SK-N-MC (cell line): ENCODE measurements around the gene PRAMEF5.
"Not testable (repeated sequence)": the region's sequence is repeated elsewhere in the genome, so short reads cannot be mapped to it uniquely, and the experiment has no call there.

Experiments used
- DNase-seq: peaks from one replicate; pipeline ENCODE4 v3.0.0-alpha.2; 2011; ENCODE audit warnings: low read depth, low spot score
- H3K27ac ChIP-seq: fragments of 200-600 bp; sonication (generic); 2 replicates; pipeline ENCODE4 v1.5.1; 2016; ENCODE audit warnings: mixed run types
- H3K36me3 ChIP-seq: fragments of 200-600 bp; sonication (generic); 2 replicates; pipeline ENCODE4 v1.6.1; 2017; ENCODE audit warnings: antibody characterized with exemption, low read length, mixed read lengths; ENCODE audit not compliant: insufficient read depth
- H3K4me3 ChIP-seq: fragments of 200-600 bp; sonication (generic); 2 replicates; pipeline ENCODE4 v1.5.1; 2016
- H3K9ac ChIP-seq: fragments of 200-600 bp; sonication (generic); 2 replicates; pipeline ENCODE4 v1.8.0; 2017; ENCODE audit warnings: mixed run types, mixed read lengths; ENCODE audit not compliant: insufficient read length
- H3K9me3 ChIP-seq: fragments of 200-600 bp; sonication (generic); 2 replicates; pipeline ENCODE4 v1.6.1; 2017; ENCODE audit warnings: low read depth, mild to moderate bottlenecking, antibody characterized with exemption, low read length, moderate library complexity, mixed read lengths

Gene PRAMEF5

DNA sequence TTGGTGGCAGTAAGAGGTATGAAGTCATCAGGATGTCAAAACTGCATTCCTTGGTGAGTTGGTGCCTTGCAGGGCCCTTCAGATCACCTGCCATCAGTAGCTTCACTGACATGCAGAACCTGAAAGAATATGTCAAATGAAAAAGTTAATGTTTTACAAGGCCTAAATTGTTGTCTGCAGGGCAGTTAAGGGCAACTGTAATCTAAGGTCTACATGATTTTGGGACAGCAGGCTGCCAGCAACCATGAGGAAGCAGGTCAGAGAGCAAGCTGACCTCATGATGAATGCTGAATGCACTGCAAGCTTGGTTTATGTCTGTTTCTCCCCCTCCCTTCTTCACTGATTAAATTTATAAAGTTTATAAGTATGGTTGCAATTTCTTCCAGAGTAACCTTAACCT is 48.2 kb downstream of the PRAMEF5 start:
- not testable (repeated sequence) for H3K36me3 ChIP-seq, H3K9me3 ChIP-seq, H3K4me3 ChIP-seq, H3K9ac ChIP-seq, H3K27ac ChIP-seq, DNase-seq

DNA sequence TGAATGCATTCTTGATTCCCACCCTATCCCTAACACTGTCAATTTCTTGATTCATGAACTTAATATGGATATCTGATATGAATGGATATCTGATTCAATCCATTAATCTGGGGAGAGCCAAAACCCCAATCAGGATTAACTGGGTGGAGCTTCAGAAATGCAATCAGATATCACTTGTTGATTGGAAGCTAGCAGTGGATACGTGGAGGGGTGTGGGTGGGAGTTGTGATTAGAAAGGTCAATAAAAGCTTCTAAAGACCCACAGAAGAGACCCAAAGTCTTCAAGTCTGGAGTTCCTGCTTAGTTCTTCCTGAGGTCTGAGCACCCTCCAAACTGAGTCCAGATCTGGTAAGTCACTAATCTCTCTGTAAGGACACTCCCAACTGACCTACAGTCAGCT is 49.2 kb downstream of the PRAMEF5 start, which contains the start of gene PRAMEF33:
Gene PRAMEF33, plus strand, starts transcription at position 301 of the 400 bp plus-strand sequence. CDS start 2,416 bp downstream, outside the sequence.
- H3K9me3 ChIP-seq, DNase-seq, H3K36me3 ChIP-seq, H3K9ac ChIP-seq, H3K27ac ChIP-seq, H3K4me3 ChIP-seq: not testable (repeated sequence)
